Measurements from ENCODE around the gene ACOT2.

ACOT2 gene

DNA sequence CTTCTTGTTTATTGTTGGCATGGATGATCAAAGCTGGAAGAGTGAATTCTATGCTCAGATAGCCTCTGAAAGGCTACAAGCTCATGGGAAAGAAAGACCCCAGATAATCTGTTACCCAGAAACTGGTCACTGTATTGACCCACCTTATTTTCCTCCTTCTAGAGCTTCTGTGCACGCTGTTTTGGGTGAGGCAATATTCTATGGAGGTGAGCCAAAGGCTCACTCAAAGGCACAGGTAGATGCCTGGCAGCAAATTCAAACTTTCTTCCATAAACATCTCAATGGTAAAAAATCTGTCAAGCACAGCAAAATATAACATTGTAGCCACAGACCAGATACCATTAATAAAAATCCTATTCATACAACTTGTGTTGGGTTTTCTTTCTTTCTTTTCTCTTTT lies 50.5 kb downstream of the ACOT2 start:
- H3K4me1 ChIP-seq, result peaks cover 5 to 10% (median 7%) of the 10 kb centered on the region in 10 experiments; a peak in 14 of 20 replicates
- H3K9me3 ChIP-seq (replicated peaks in 1 of 11), result peaks cover 9 to 14% (median 13%) of the 10 kb centered on the region in 11 experiments; a peak in 18 of 22 replicates
- no peak overlapping the region for H3K9ac ChIP-seq
- H3K27ac ChIP-seq, result no peak overlapping the region
- no peak overlapping the region for H3K4me3 ChIP-seq
- no peaks in the 10 kb centered on the region for H4K20me1 ChIP-seq
- no peak overlapping the region for H3K4me2 ChIP-seq
- no peak for TF ChIP-seq Cebpa-rat (IDR thresholded peaks at IDR 0.05)
- no peaks in the 10 kb centered on the region for H3K36me3 ChIP-seq
- no peaks in the 10 kb centered on the region for H3K27me3 ChIP-seq

DNA sequence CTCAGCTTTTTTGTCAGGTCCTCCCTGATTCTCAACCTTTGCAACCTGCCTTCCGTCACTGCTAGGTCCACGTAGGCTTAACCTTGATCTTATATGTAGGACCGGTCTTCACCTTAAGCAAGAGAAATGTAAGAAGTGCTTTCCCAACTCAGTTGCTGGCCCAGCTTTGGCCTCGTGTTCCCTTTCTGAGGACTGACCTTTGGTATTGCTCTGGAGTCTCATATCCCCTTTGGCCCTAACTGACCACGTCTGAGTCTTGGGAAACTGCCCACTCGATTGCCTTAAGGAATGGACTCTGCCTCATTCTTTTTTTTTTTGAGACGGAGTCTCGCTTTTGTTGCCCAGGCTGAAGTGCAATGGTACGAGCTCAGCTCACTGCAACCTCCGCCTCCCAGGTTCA lies 51.3 kb downstream of the ACOT2 start:
- H3K4me1 ChIP-seq, result peaks cover 5 to 10% (median 7%) of the 10 kb centered on the region in 10 experiments; a peak in 14 of 20 replicates
- H3K4me2 ChIP-seq, result no peak overlapping the region
- H3K4me3 ChIP-seq, result no peak overlapping the region
- TF ChIP-seq Cebpa-rat (IDR thresholded peaks at IDR 0.05), result no peak
- H3K27me3 ChIP-seq, result no peaks in the 10 kb centered on the region
- H3K27ac ChIP-seq, result no peak overlapping the region
- no peaks in the 10 kb centered on the region for H3K36me3 ChIP-seq
- H4K20me1 ChIP-seq, result no peaks in the 10 kb centered on the region
- H3K9me3 ChIP-seq (replicated peaks in 1 of 11), result peaks cover 9 to 18% (median 13%) of the 10 kb centered on the region in 11 experiments; a peak in 18 of 22 replicates
- no peak overlapping the region for H3K9ac ChIP-seq

DNA sequence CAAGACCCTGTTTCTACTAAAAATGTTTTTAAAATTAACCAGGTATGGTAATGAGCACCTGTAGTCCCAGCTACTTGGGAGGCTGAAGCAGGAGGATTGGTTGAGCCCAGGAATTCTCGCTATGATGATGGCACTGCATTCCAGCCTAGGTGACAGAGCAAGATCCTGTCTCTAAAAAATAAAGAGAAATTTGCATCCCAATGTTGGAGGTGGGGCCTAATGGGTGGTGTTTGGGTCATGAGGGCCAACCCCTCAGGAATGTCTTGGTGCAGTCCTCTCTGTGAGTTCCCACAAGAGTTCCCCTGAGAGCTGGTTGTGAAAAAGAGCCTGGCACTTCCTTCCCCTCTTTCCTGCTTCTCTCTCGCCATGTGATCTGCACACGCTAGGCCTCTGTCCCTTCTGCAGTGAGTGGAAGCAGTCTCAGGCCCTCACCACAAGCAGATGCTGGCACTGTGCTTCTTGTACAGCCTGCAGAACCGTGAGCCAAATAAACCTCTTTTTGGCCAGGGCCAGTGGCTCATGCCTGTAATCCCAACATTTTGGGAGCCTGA lies 54.6 kb downstream of the ACOT2 start:
- H3K27ac ChIP-seq, result no peak overlapping the region
- H3K27me3 ChIP-seq, result no peaks in the 10 kb centered on the region
- no peak overlapping the region for H3K9ac ChIP-seq
- peaks cover 9 to 18% (median 13%) of the 10 kb centered on the region in 11 experiments; a peak in 18 of 22 replicates for H3K9me3 ChIP-seq (replicated peaks in 1 of 11)
- no peaks in the 10 kb centered on the region for H4K20me1 ChIP-seq
- peak overlapping the region; percentile 1 to 53 (median 34); a peak in 16 of 22 replicates for H3K4me2 ChIP-seq
- H3K4me3 ChIP-seq, result no peak overlapping the region
- H3K4me1 ChIP-seq, result peaks cover 5 to 10% (median 7%) of the 10 kb centered on the region in 10 experiments; a peak in 14 of 20 replicates
- TF ChIP-seq Cebpa-rat (IDR thresholded peaks at IDR 0.05), result no peak
- H3K36me3 ChIP-seq, result no peaks in the 10 kb centered on the region
